ENCODE data around the gene MAL.

MAL gene

GRCh38 chr2:95061601-95062183 is 36.2 kb downstream of the MAL start:
- TF ChIP-seq, protein P1, sequence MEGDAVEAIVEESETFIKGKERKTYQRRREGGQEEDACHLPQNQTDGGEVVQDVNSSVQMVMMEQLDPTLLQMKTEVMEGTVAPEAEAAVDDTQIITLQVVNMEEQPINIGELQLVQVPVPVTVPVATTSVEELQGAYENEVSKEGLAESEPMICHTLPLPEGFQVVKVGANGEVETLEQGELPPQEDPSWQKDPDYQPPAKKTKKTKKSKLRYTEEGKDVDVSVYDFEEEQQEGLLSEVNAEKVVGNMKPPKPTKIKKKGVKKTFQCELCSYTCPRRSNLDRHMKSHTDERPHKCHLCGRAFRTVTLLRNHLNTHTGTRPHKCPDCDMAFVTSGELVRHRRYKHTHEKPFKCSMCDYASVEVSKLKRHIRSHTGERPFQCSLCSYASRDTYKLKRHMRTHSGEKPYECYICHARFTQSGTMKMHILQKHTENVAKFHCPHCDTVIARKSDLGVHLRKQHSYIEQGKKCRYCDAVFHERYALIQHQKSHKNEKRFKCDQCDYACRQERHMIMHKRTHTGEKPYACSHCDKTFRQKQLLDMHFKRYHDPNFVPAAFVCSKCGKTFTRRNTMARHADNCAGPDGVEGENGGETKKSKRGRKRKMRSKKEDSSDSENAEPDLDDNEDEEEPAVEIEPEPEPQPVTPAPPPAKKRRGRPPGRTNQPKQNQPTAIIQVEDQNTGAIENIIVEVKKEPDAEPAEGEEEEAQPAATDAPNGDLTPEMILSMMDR (conservative IDR thresholded peaks at IDR 0.05), result no peak
- no peak overlapping the region for H3K27ac ChIP-seq

GRCh38 chr2:95062242-95063085 is 37.0 kb downstream of the MAL start:
- TF ChIP-seq, protein P1 (conservative IDR thresholded peaks at IDR 0.05), result no peak; the same call in 1 of the 2 replicates
- H3K27ac ChIP-seq, result no peak overlapping the region

- TF ChIP-seq, protein P1 (conservative IDR thresholded peaks at IDR 0.05), result no peak
- H3K27ac ChIP-seq, result no peak overlapping the region
Measured at GRCh38 chr2:95063086-95063958, 37.8 kb downstream of the MAL start.

GRCh38 chr2:95068256-95068655 is 42.7 kb downstream of the MAL start:
- H3K27ac ChIP-seq, result no peak overlapping the region
- TF ChIP-seq, protein P1 (conservative IDR thresholded peaks at IDR 0.05), result no peak

DNA sequence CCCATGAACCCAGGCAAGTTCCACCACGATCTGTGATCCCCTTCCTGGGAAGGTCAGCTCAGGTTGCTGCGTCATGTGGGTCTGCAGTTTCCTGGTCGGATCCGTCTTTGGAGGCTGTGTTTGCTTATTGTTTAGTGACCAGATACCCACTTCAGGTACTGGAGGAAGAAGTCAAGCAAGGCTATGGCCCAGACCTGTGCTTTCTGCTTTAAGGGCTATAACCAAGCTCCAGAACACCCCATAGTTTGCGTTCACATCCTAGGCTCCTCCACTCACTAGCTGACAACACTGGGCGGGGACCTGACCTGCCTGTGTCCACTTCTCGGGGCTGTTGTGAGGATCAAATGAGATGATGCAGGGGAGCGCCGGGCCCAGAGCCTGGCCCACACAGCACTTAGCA is 44.0 kb downstream of the MAL start:
- TF ChIP-seq, protein P1 (conservative IDR thresholded peaks at IDR 0.05), result no peak
- H3K27ac ChIP-seq, result no peak overlapping the region

- TF ChIP-seq, protein P1 (conservative IDR thresholded peaks at IDR 0.05), result no peak
- H3K27ac ChIP-seq, result no peak overlapping the region
Measured at GRCh38 chr2:95071856-95072255, 46.3 kb downstream of the MAL start.

DNA sequence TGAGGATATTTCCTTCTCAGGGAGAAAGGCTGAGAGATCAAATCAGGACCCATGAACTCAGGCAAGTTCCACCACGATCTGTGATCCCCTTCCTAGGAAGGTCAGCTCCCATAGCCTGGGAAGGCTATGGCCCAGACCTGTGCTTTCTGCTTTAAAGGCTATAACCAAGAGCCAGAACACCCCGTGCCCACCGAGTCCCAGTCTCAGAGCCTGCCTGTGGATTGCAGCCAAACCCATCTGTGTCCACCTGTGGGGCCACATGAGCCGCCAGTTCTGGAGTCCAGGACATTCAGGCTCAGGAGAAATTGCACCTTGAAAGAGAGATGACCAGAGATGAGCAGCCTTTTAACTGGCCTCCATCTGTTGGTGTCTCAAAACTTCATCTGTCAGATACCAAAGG is 46.9 kb downstream of the MAL start:
- TF ChIP-seq, protein P1 (conservative IDR thresholded peaks at IDR 0.05), result no peak
- H3K27ac ChIP-seq, result no peak overlapping the region
